Heart right ventricle (tissue), 16 donors: ENCODE results near the gene UTP11. TPM values are rescaled to one million over a fixed set of nuclear protein-coding genes. Genes with fewer than 3 reads are reported as not detected.
"Not testable (repeated sequence)": the region's sequence is repeated elsewhere in the genome, so short reads cannot be mapped to it uniquely, and the experiment has no call there.

ENCODE experiments used
- ATAC-seq, 8 donors: fragments of 200-7000 bp; cut with Tn5 transposase; one replicate each; pipeline ENCODE4 v1.9.1; 2020; ENCODE audit warnings: mild to moderate bottlenecking in 8 of 8, moderate library complexity in 8 of 8, moderate number of reproducible peaks in 1 of 8
- DNase-seq, 2 donors: peaks; one replicate each; pipeline ENCODE4 v3.0.0-alpha.2; 2020
- H3K27ac ChIP-seq, 10 donors: fragments of 200-600 bp; sonication (generic) in 2 of 10; one replicate each; pipeline versions ENCODE4 v1.5.0 to v1.8.0; 2020 to 2022; ENCODE audit warnings: mild to moderate bottlenecking in 3 of 10
- H3K27me3 ChIP-seq, 7 donors: fragments of 200-600 bp; one replicate each; pipeline ENCODE4 v1.8.0; 2021 to 2022; ENCODE audit warnings: mild to moderate bottlenecking in 2 of 7
- H3K36me3 ChIP-seq, 9 donors: fragments of 200-600 bp; sonication (generic) in 1 of 9; one replicate each; pipeline versions ENCODE4 v1.5.0 to v1.8.0; 2020 to 2022; ENCODE audit warnings: mild to moderate bottlenecking in 2 of 9
- H3K4me1 ChIP-seq, 9 donors: fragments of 200-600 bp; sonication (generic) in 1 of 9; one replicate each; pipeline versions ENCODE4 v1.5.0 to v1.8.0; 2020 to 2022; ENCODE audit warnings: mild to moderate bottlenecking in 4 of 9
- H3K4me3 ChIP-seq, 10 donors: fragments of 200-600 bp; sonication (generic) in 2 of 10; one replicate each; pipeline versions ENCODE4 v1.5.0 to v1.8.0; 2020 to 2022; ENCODE audit warnings: mild to moderate bottlenecking in 7 of 10, moderate library complexity in 2 of 10
- H3K9me3 ChIP-seq, 11 donors: fragments of 200-600 bp in 10 of 11; sonication (generic) in 2 of 11; one replicate each; pipeline versions ENCODE4 v1.5.0 to v1.8.0; 2013 to 2022; ENCODE audit warnings: mild to moderate bottlenecking in 2 of 11, control low read depth in 1 of 11, moderate library complexity in 1 of 11
- WGBS, 2 donors: extraction: QIAGEN DNeasy Blood & Tissue Kit; methylation state at CpG; one replicate each; pipeline ENCODE4 v1.1.7; 2013; ENCODE audit warnings: inconsistent platforms in 1 of 2; 5-methylcytosine and 5-hydroxymethylcytosine counted together
- intact Hi-C, 10 donors: fragments of 100-400 bp; cut with DNase I; formaldehyde crosslinking; loops; one replicate each; pipeline versions ENCODE4 v1.11.1 to v1.14.2; 2022
- polyA plus RNA-seq, 2 donors: library from polyadenylated mRNA; stranded (reverse); fragments of 200-250 nt; gene quantifications; one replicate each; pipeline ENCODE4 v1.2.3, GENCODE V29; 2013
- total RNA-seq, 10 donors: library from RNA; stranded (reverse); fragmentation: NEBNext Ultra II Directional in 3 of 10; extraction: Animal tissue kit (Norgen Biotek cat#: 25700) in 3 of 10; gene quantifications; one replicate each; pipeline versions ENCODE4 v1.2.1 to v1.2.4, GENCODE V29; 2021 to 2023
- TF ChIP-seq, protein P1 (sequence below), 9 donors: fragments of 200-600 bp; sonication (generic) in 2 of 9; IDR thresholded peaks; one replicate each; pipeline versions ENCODE4 v1.5.0 to v1.8.0; 2021 to 2022; ENCODE audit warnings: antibody characterized with exemption in 9 of 9, mild to moderate bottlenecking in 5 of 9, moderate library complexity in 1 of 9
- donor health status: Arrhythmogenic right ventricular cardiomyopathy.
- donor health status: ischemic (EF 13 %, LVEDD 7.1; RV severe dilation, severe dysfunction).
- donor health status: healthy with polysubstance abuse.
- donor health status: DM: no; HTN: yes; CAD: no.
- donor health status: DM: no; HTN: no; CAD: no.
- donor health status: ischemic (EF 25% LVEDD 6.9; RV normal size, moderate dysfunction).
- donor health status: ischemic (EF 25% LVEDD 5.7; RV mildly dilated, moderate dysfunction).
- donor health status: healthy.
- donor health status: DM: yes; HTN: yes; CAD: no.
- donor health status: Ischemic cardiomyopathy.
- donor health status: ischemic (EF 35%, LVEDD 5.7; RV mildly dilated, moderate dysfunction).
- donor health status: nonischemic (EF 11% LVEDD 7.7; RV severe dilation, severe dysfunction).
- donor health status: DM: yes; HTN: yes; CAD: no.
- donor health status: PGD.
- donor health status: ischemic (EF 29% LVEDD 5.4; RV normal size, mild dysfunction).
- donor health status: nonischemic (EF 23%, LVEDD 6.1; RV moderate dilation, normal function).

The UTP11 gene
- total and polyA plus RNA-seq, 12 donors = 22.9 to 59.8 (median 35.8) TPM

DNA sequence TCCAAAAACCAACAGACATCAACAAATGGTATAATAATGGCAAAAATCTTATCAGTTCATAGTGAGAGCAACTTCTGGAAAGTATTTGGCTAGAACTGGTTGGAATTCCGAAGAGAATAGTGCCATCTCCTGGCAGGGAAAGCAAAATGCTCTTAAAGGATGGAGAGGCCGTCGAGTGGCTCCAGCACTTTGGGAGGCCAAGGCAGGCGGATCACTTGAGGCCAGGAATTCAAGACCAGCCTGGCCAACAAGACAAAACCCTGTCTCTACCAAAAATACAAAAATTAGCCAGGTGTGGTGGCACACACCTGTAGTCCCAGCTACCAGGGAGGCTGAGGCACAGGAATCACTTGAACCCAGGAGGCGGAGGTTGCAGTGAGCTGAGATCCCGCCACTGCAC is 37.5 kb upstream of the UTP11 start:
- not testable (repeated sequence) for H3K4me3 ChIP-seq, H3K27me3 ChIP-seq, H3K4me1 ChIP-seq, H3K9me3 ChIP-seq, H3K27ac ChIP-seq
- DNase-seq (peak in 1 of 2 donors; percentile 22), ATAC-seq (peak in 2 of 8 donors; percentile 25 to 63)
- 50 to 51% methylated on average over 6 of the region's 6 CpGs for WGBS, 2 donors
- intact Hi-C loops = loop anchor here in 5 of 10 donors (2.0 to 5.0 kb wide), 4 partner anchors 83 to 88 kb away; no protein-coding TSS in a partner anchor
- TF ChIP-seq, protein P1, sequence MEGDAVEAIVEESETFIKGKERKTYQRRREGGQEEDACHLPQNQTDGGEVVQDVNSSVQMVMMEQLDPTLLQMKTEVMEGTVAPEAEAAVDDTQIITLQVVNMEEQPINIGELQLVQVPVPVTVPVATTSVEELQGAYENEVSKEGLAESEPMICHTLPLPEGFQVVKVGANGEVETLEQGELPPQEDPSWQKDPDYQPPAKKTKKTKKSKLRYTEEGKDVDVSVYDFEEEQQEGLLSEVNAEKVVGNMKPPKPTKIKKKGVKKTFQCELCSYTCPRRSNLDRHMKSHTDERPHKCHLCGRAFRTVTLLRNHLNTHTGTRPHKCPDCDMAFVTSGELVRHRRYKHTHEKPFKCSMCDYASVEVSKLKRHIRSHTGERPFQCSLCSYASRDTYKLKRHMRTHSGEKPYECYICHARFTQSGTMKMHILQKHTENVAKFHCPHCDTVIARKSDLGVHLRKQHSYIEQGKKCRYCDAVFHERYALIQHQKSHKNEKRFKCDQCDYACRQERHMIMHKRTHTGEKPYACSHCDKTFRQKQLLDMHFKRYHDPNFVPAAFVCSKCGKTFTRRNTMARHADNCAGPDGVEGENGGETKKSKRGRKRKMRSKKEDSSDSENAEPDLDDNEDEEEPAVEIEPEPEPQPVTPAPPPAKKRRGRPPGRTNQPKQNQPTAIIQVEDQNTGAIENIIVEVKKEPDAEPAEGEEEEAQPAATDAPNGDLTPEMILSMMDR (IDR thresholded peaks at IDR 0.05) = peak; percentile 19 to 71 (median 58)
- peaks cover 4 to 98% (median 62%) of the 10 kb centered on the region in 9 donors for H3K36me3 ChIP-seq

DNA sequence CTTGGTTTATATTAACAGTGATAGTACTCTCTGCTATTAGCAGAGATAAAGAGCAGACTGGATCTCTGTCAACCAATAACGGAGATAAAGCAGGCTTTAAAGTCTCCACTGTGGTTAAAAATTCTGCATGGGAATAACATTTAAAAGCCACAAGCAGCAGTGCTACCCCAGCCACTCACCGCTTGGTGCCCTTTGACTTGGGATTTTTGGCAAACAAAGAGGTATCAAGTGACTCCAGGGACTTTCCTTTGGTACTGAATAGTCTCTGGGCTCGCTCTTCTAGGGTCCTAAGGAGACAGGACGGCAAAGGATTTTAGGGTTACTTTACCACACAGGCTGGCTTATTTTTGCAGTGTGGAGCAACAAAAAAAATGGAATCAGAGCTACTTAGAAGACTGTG is 34.0 kb upstream of the UTP11 start:
- ATAC-seq (no peak), DNase-seq (no peak)
- Histone ChIP-seq H3K27ac (no peak overlapping the region), H3K4me1 (no peaks in the 10 kb centered on the region), H3K9me3 (no peaks in the 10 kb centered on the region), H3K4me3 (no peak overlapping the region), H3K36me3 (peaks cover 4 to 100% (median 66%) of the 10 kb centered on the region in 9 donors), H3K27me3 (no peaks in the 10 kb centered on the region)
- intact Hi-C loops = loop anchor here in 2 of 10 donors (5.0 kb wide), 2 partner anchors 86 to 91 kb away; no protein-coding TSS in a partner anchor
- whole genome bisulfite sequencing, 2 donors = 87 to 92% methylated on average over 4 of the region's 4 CpGs
- TF ChIP-seq, protein P1 (IDR thresholded peaks at IDR 0.05) = no peak

DNA sequence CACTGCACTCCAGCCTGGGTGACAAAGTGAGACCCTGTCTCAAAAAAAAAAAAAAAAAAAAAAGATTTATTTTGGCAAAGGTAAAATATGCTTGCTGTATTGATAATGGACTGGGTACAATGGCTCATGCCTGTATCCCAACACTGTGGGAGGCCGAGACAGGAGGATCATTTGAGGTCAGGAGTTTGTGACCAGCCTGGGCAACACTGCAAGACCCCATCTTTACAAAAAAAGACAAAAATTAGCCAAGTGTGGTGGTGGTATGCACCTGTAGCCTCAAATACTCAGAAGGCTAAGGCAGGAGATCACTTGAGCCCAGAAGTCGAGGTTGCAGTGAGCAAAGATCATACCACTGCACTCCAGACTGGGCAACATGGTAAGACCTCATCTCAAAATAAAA is 29.0 kb upstream of the UTP11 start:
- H3K27me3 ChIP-seq = no peaks in the 10 kb centered on the region
- TF ChIP-seq, protein P1 (IDR thresholded peaks at IDR 0.05) = no peak
- H3K36me3 ChIP-seq = peaks cover 5 to 95% (median 74%) of the 10 kb centered on the region in 9 donors
- whole genome bisulfite sequencing, 2 donors = 95 to 96% methylated on average over 2 of the region's 2 CpGs
- DNase-seq (no peak), ATAC-seq (no peak)
- H3K4me1 ChIP-seq = peaks cover 0 to 11% (median 5%) of the 10 kb centered on the region in 9 donors
- H3K9me3 ChIP-seq = no peaks in the 10 kb centered on the region
- intact Hi-C loops = loop anchor here in 6 of 10 donors (5.0 to 10.0 kb wide), 5 partner anchors 89 to 289 kb away; partner anchors contain the start of gene CDCA8 (in 1 of the 6)
- no peak overlapping the region for H3K27ac ChIP-seq
- H3K4me3 ChIP-seq = no peak overlapping the region

DNA sequence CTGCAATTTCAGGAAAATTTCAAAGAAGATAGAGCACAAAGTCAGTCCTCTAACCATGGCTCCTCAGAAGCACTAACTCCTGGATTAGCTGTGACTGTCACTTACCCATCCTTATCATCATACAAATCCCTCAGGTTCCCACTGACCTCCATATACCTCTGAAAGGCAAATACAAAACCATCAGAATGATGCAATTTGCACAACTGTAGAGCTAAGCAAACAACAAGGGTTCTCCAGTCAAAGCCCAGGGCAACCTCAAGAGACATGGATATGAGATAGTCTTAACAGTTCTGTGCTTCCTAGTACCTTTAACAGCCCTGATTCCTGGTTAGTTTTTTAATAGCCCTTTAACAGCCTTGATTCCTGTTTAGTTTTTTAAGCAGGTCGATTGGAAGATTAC is 24.9 kb upstream of the UTP11 start:
- no peak overlapping the region for H3K4me3 ChIP-seq
- peaks cover 0 to 27% (median 19%) of the 10 kb centered on the region in 9 donors for H3K4me1 ChIP-seq
- intact Hi-C loops = loop anchor here in 5 of 10 donors (10.0 kb wide), 4 partner anchors 93 to 293 kb away; partner anchors contain the start of gene CDCA8 (in 1 of the 5)
- H3K27ac ChIP-seq = no peak overlapping the region
- WGBS, 2 donors = 31 to 34% methylated on average over 1 of the region's 1 CpG
- TF ChIP-seq, protein P1 (IDR thresholded peaks at IDR 0.05) = no peak
- H3K9me3 ChIP-seq = no peaks in the 10 kb centered on the region
- ATAC-seq (no peak), DNase-seq (no peak)
- peaks cover 0 to 53% (median 39%) of the 10 kb centered on the region in 9 donors for H3K36me3 ChIP-seq
- H3K27me3 ChIP-seq = no peaks in the 10 kb centered on the region
